Endothelial cell of umbilical vein (primary cell): ENCODE results near the gene STK38L. TPM values are rescaled to one million over a fixed set of nuclear protein-coding genes. Genes with fewer than 3 reads are reported as not detected.

Experiments used
- BruUV-seq: library from RNA; stranded (reverse); fragments of 400-500 nt; replicated peaks from 2 replicates; lab custom pipeline; 2021; lab: Mats Ljungman, UMichigan
- CTCF ChIA-PET: fragments of 300-600, 350-600 bp; sonication (Branson Sonifier 250); formaldehyde crosslinking; loops from one replicate; lab custom pipeline; 2021; ENCODE audit warnings: antibody characterized with exemption, inconsistent platforms; lab: Charles Lee
- POLR2A ChIA-PET: fragments of 300-600, 350-600 bp; sonication (Branson Sonifier 250); formaldehyde crosslinking; loops from one replicate; lab custom pipeline; 2021; ENCODE audit warnings: antibody characterized with exemption, inconsistent platforms; lab: Charles Lee
- DNase-seq: peaks from one replicate; pipeline ENCODE4 v3.0.0-alpha.2; 2011; ENCODE audit warnings: low read depth, low spot score
- FAIRE-seq: peaks from 2 replicates; lab custom pipeline; 2011; peaks lifted over from hg19 to GRCh38; lab: Jason Lieb, UNC
- H2AFZ ChIP-seq: 2 replicates; pipeline ENCODE4 v1.6.0; 2012; ENCODE audit warnings: low read depth, low read length, control low read depth, inconsistent platforms
- H3K27ac ChIP-seq: 2 replicates; pipeline ENCODE4 v1.5.1; 2011; ENCODE audit warnings: low read depth, mild to moderate bottlenecking, control low read depth, low read length, moderate library complexity; ENCODE audit not compliant: insufficient read depth
- H3K27me3 ChIP-seq, 2 experiments: 2 replicates each; pipeline versions ENCODE4 v1.6.0 to v1.6.1; 2011; ENCODE audit warnings: low read length in 2 of 2, mixed read lengths in 1 of 2; ENCODE audit not compliant: control insufficient read depth in 2 of 2, insufficient read depth in 2 of 2
- H3K36me3 ChIP-seq, 2 experiments: 2 replicates in 1 of 2; 3 replicates in 1 of 2; pipeline ENCODE4 v1.5.1; 2011; ENCODE audit warnings: low read length in 2 of 2, mild to moderate bottlenecking in 1 of 2, moderate library complexity in 1 of 2; ENCODE audit not compliant: control insufficient read depth in 2 of 2, insufficient read depth in 2 of 2; ENCODE audit errors: extremely low read depth in 1 of 2
- H3K4me1 ChIP-seq: 3 replicates; pipeline ENCODE4 v1.5.1; 2011; ENCODE audit warnings: mild to moderate bottlenecking, low read length; ENCODE audit not compliant: control insufficient read depth, insufficient read depth; ENCODE audit errors: extremely low read depth
- H3K4me2 ChIP-seq: 2 replicates; pipeline ENCODE4 v1.6.1; 2011; ENCODE audit warnings: low read length, control low read depth, mixed read lengths; ENCODE audit not compliant: insufficient read depth
- H3K4me3 ChIP-seq, 3 experiments: fragments of 200-600 bp in 1 of 3; sonication (generic), shearing (Covaris generic) in 1 of 3; replicated peaks in 1 of 3; 2 replicates each; pipeline ENCODE4 v1.5.1; 2011 to 2016; ENCODE audit warnings: control low read depth in 3 of 3, low read length in 3 of 3, mild to moderate bottlenecking in 2 of 3, inconsistent platforms in 1 of 3, low read depth in 1 of 3, moderate library complexity in 1 of 3; ENCODE audit not compliant: insufficient read depth in 1 of 3
- H3K79me2 ChIP-seq: 2 replicates; pipeline ENCODE4 v1.6.0; 2012; ENCODE audit warnings: low read length, inconsistent platforms; ENCODE audit not compliant: control insufficient read depth, insufficient read depth
- H3K9ac ChIP-seq: replicated peaks from 2 replicates; pipeline ENCODE3; 2011; ENCODE audit warnings: low read length, control low read depth; ENCODE audit not compliant: insufficient read depth; ENCODE audit errors: extremely low read depth
- H3K9me1 ChIP-seq: replicated peaks from 3 replicates; pipeline ENCODE4 v1.6.0; 2011; ENCODE audit warnings: mild to moderate bottlenecking, low read length; ENCODE audit not compliant: control insufficient read depth, insufficient read depth; ENCODE audit errors: extremely low read depth
- H3K9me3 ChIP-seq: replicated peaks from 2 replicates; pipeline ENCODE4 v1.5.1; 2012; ENCODE audit warnings: low read length, inconsistent platforms; ENCODE audit not compliant: control insufficient read depth, insufficient read depth
- H4K20me1 ChIP-seq: replicated peaks from 2 replicates; pipeline ENCODE3; 2011; ENCODE audit warnings: mild to moderate bottlenecking, low read length; ENCODE audit not compliant: control insufficient read depth, insufficient read depth; ENCODE audit errors: extremely low read depth
- CTCF ChIP-seq, 2 donors: IDR thresholded peaks; 1 replicate in 1 of 2; 2 replicates in 1 of 2; pipeline ENCODE4 v1.5.1; 2011; ENCODE audit warnings: low read length in 2 of 2, mild to moderate bottlenecking in 2 of 2, moderate library complexity in 2 of 2, control low read depth in 1 of 2, inconsistent platforms in 1 of 2, low read depth in 1 of 2; ENCODE audit not compliant: insufficient read depth in 1 of 2; ENCODE audit errors: extremely low read depth in 1 of 2
- EZH2 ChIP-seq: IDR thresholded peaks from 2 replicates; pipeline ENCODE4 v1.6.1; 2012; ENCODE audit warnings: borderline replicate concordance, low read depth, mild to moderate bottlenecking, moderate library complexity, low read length, inconsistent platforms; ENCODE audit not compliant: severe bottlenecking
- FOS ChIP-seq: IDR thresholded peaks from 2 replicates; pipeline ENCODE4 v1.6.1; 2011; ENCODE audit warnings: mild to moderate bottlenecking, low read length, moderate library complexity, borderline replicate concordance; ENCODE audit not compliant: insufficient read depth
- GATA2 ChIP-seq: IDR thresholded peaks from 2 replicates; pipeline ENCODE4 v1.7.0; 2011; ENCODE audit warnings: low read depth, mild to moderate bottlenecking, moderate library complexity, mixed read lengths, low read length; ENCODE audit not compliant: insufficient read length, insufficient read depth
- JUN ChIP-seq: IDR thresholded peaks from 2 replicates; pipeline ENCODE4 v1.6.1; 2011; ENCODE audit warnings: borderline replicate concordance, low read depth; ENCODE audit not compliant: insufficient read length, insufficient read depth
- MAX ChIP-seq: IDR thresholded peaks from 2 replicates; pipeline ENCODE4 v1.6.1; 2011; ENCODE audit not compliant: insufficient read depth, insufficient read length
- MYC ChIP-seq: IDR thresholded peaks from one replicate; pipeline ENCODE4 v1.6.1; 2011; ENCODE audit warnings: mild to moderate bottlenecking, low read depth, low read length
- POLR2A ChIP-seq: IDR thresholded peaks from 2 replicates; pipeline ENCODE4 v1.6.1; 2012; ENCODE audit warnings: low read depth, mild to moderate bottlenecking, control low read depth, low read length
- POLR2AphosphoS5 ChIP-seq: IDR thresholded peaks from 2 replicates; pipeline ENCODE4 v1.6.1; 2012; ENCODE audit warnings: low read depth, mild to moderate bottlenecking, control low read depth, low read length, moderate library complexity; ENCODE audit not compliant: insufficient read depth
- dilution Hi-C: fragments of 300-500 bp; cut with MboI; formaldehyde crosslinking; loops from one replicate; pipeline ENCODE4 v1.15.0; 2019; ENCODE audit warnings: low sequenced_read_pairs; ENCODE audit not compliant: extremely low pct_ligation_motif_present
- intact Hi-C: fragments of 100-400 bp; cut with micrococcal nuclease; formaldehyde crosslinking; loops from one replicate; pipeline ENCODE4 v1.10.0; 2022
- polyA plus RNA-seq, 4 experiments: library from polyadenylated mRNA; depleted of rRNA in 3 of 4; stranded (reverse) in 3 of 4; unstranded in 1 of 4; fragments of >200 nt; gene quantifications; 2 replicates each; pipeline versions ENCODE4 v1.2.1 to v1.2.3, GENCODE V29; 2011 to 2012; ENCODE audit warnings: missing spikeins in 1 of 4
- total RNA-seq: library from RNA; stranded (reverse); gene quantifications from 2 replicates; pipeline ENCODE4 v1.2.3, GENCODE V29; 2021

Gene STK38L
- total and polyA plus RNA-seq, 2 donors (not counting 3 experiments of a cell fraction or from before 2014, with no cell fraction given): 14.7 to 58.4 TPM

GRCh38 chr12:27316947-27317346, 72.9 kb downstream of the STK38L start:
- no peaks in the 10 kb centered on the region for H3K9me1 ChIP-seq
- no peak overlapping the region for H3K4me3 ChIP-seq
- H3K9ac ChIP-seq: no peak overlapping the region
- H3K4me1 ChIP-seq: no peaks in the 10 kb centered on the region
- ChIA-PET POLR2A (no interaction called here), CTCF (interaction anchor here (7.7 kb wide), 1 partner anchor 12 kb away, joined by 59 read pairs; no protein-coding TSS in a partner anchor)
- no peaks in the 10 kb centered on the region for H3K9me3 ChIP-seq
- H3K79me2 ChIP-seq: no peaks in the 10 kb centered on the region
- H4K20me1 ChIP-seq: no peaks in the 10 kb centered on the region
- H3K4me2 ChIP-seq: no peak overlapping the region
- H3K36me3 ChIP-seq: peaks cover 2 to 11% of the 10 kb centered on the region in 2 experiments
- H3K27me3 ChIP-seq: no peaks in the 10 kb centered on the region
- BruUV-seq: no TSS peak
- DNase-seq (no peak), FAIRE-seq (no peak)
- no peak overlapping the region for H3K27ac ChIP-seq
- no peak overlapping the region for H2AFZ ChIP-seq
- dilution Hi-C loops: no loop called here
- intact Hi-C loops: no loop called here
- TF ChIP-seq JUN (no peak), POLR2AphosphoS5 (no peak), GATA2 (no peak), EZH2 (no peak), CTCF (IDR thresholded peaks at IDR 0.05; ENCODE audit: extremely low read depth in 1 of 2, insufficient read depth in 1 of 2, low read depth in 1 of 2, low read length in 2 of 2) (no peak), POLR2A (no peak), FOS (no peak), MAX (no peak), MYC (no peak)
